MM.1S (cell line): ENCODE measurements around the gene ADCY10.

ENCODE experiments used
- DNase-seq: peaks from one replicate; pipeline ENCODE4 v3.0.0-alpha.2; 2015
- H2AFZ ChIP-seq: fragments of 300-600 bp; sonication (generic); 2 replicates; pipeline ENCODE4 v1.6.0; 2016; ENCODE audit warnings: antibody characterized with exemption, low read length
- H3F3A ChIP-seq: fragments of 300-600 bp; sonication (generic); 2 replicates; pipeline ENCODE4 v1.6.1; 2016; ENCODE audit warnings: mild to moderate bottlenecking, antibody characterized with exemption, low read length, moderate library complexity, mixed read lengths; ENCODE audit not compliant: insufficient read depth
- H3K27ac ChIP-seq: fragments of 300-600 bp; sonication (generic); 2 replicates; pipeline ENCODE4 v1.5.1; 2016; ENCODE audit warnings: mild to moderate bottlenecking, low read length
- H3K27me3 ChIP-seq: fragments of 300-600 bp; sonication (generic); replicated peaks from 2 replicates; pipeline ENCODE4 v1.6.0; 2016; ENCODE audit warnings: low read length; ENCODE audit not compliant: insufficient read depth
- H3K36me3 ChIP-seq: fragments of 300-600 bp; sonication (generic); replicated peaks from 2 replicates; pipeline ENCODE4 v1.6.1; 2016; ENCODE audit warnings: mild to moderate bottlenecking, low read length, mixed read lengths; ENCODE audit not compliant: insufficient read depth
- H3K4me1 ChIP-seq: fragments of 300-600 bp; sonication (generic); 2 replicates; pipeline ENCODE4 v1.6.1; 2016; ENCODE audit warnings: low read length, mixed read lengths
- H3K4me2 ChIP-seq: fragments of 300-600 bp; sonication (generic); 2 replicates; pipeline ENCODE4 v1.6.0; 2016; ENCODE audit warnings: low read depth, low read length
- H3K4me3 ChIP-seq: fragments of 300-600 bp; sonication (generic); 2 replicates; pipeline ENCODE4 v1.5.1; 2016; ENCODE audit warnings: low read length, mixed read lengths
- H3K79me2 ChIP-seq: fragments of 300-600 bp; sonication (generic); 2 replicates; pipeline ENCODE4 v1.6.1; 2016; ENCODE audit warnings: mixed run types, low read length, mixed read lengths
- H3K9ac ChIP-seq: fragments of 300-600 bp; sonication (generic); 2 replicates; pipeline ENCODE4 v1.6.1; 2016; ENCODE audit warnings: low read length, mixed read lengths
- H3K9me2 ChIP-seq: fragments of 300-600 bp; sonication (generic); replicated peaks from 2 replicates; pipeline ENCODE4 v1.6.1; 2016; ENCODE audit warnings: mild to moderate bottlenecking, low read length, mixed read lengths; ENCODE audit not compliant: insufficient read depth
- H3K9me3 ChIP-seq: fragments of 300-600 bp; sonication (generic); replicated peaks from 2 replicates; pipeline ENCODE4 v1.6.1; 2016; ENCODE audit warnings: mild to moderate bottlenecking, low read length, mixed read lengths; ENCODE audit not compliant: insufficient read depth
- H4K20me1 ChIP-seq: fragments of 300-600 bp; sonication (generic); 2 replicates; pipeline ENCODE4 v1.6.1; 2016; ENCODE audit warnings: mild to moderate bottlenecking, low read length, moderate library complexity, mixed read lengths; ENCODE audit not compliant: insufficient read depth
- EZH2 ChIP-seq: fragments of 300-600 bp; sonication (generic); optimal IDR thresholded peaks from 2 replicates; pipeline ENCODE3; 2017; ENCODE audit warnings: low read depth, mild to moderate bottlenecking, antibody characterized with exemption, low read length, mixed read lengths
- EZH2phosphoT487 ChIP-seq: fragments of 300-600 bp; sonication (generic); IDR thresholded peaks from 2 replicates; pipeline ENCODE4 v1.6.1; 2018; ENCODE audit warnings: antibody characterized with exemption, low read length
- TF ChIP-seq, protein P1 (sequence below): fragments of 300-600 bp; sonication (generic); IDR thresholded peaks from 2 replicates; pipeline ENCODE4 v1.5.1; 2016; ENCODE audit warnings: antibody characterized with exemption, low read length, mixed read lengths

The ADCY10 gene

DNA sequence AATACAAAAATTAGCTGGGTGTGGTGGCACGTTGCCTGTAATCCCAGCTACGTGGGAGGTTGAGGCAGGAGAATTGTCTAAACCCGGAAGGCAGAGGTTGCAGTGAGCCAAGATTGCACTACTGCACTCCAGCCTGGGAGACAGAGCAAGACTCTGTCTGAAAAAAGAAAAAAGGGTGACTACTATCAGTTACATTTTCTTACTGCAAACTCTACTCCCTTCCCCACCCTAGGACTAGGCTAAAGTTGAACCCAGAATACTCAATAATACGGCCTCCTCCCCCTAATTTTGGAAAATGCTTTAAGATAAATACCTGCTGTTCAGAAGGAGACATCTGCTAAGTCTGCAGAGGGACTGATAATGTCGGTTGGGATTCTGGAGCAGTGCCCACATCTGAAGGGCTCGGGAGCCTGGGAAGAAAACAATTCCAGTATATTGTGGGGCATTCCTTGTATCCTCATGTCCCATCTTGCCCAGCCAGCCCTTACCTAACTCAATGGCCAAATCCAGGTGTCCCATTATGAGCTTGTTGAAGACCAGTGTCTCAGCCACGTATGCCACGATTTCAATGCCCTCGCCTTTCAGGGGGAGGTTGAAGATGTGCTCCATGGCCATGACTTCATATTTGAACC, 89.7 kb downstream of the ADCY10 start:
- no peaks in the 10 kb centered on the region for H3K9me3 ChIP-seq
- no peak overlapping the region for H3K27ac ChIP-seq
- no peaks in the 10 kb centered on the region for H3K9me2 ChIP-seq
- H3F3A ChIP-seq, result no peaks in the 10 kb centered on the region
- H3K9ac ChIP-seq, result no peak overlapping the region
- H4K20me1 ChIP-seq, result no peaks in the 10 kb centered on the region
- no peak for DNase-seq
- H3K4me1 ChIP-seq, result no peaks in the 10 kb centered on the region
- no peak overlapping the region for H3K4me2 ChIP-seq
- H3K27me3 ChIP-seq, result no peaks in the 10 kb centered on the region
- no peaks in the 10 kb centered on the region for H3K36me3 ChIP-seq
- TF ChIP-seq EZH2phosphoT487 (no peak), EZH2 (no peak)
- TF ChIP-seq, protein P1, sequence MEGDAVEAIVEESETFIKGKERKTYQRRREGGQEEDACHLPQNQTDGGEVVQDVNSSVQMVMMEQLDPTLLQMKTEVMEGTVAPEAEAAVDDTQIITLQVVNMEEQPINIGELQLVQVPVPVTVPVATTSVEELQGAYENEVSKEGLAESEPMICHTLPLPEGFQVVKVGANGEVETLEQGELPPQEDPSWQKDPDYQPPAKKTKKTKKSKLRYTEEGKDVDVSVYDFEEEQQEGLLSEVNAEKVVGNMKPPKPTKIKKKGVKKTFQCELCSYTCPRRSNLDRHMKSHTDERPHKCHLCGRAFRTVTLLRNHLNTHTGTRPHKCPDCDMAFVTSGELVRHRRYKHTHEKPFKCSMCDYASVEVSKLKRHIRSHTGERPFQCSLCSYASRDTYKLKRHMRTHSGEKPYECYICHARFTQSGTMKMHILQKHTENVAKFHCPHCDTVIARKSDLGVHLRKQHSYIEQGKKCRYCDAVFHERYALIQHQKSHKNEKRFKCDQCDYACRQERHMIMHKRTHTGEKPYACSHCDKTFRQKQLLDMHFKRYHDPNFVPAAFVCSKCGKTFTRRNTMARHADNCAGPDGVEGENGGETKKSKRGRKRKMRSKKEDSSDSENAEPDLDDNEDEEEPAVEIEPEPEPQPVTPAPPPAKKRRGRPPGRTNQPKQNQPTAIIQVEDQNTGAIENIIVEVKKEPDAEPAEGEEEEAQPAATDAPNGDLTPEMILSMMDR, result no peak
- H3K79me2 ChIP-seq, result no peaks in the 10 kb centered on the region
- no peak overlapping the region for H3K4me3 ChIP-seq
- no peak overlapping the region for H2AFZ ChIP-seq

GRCh38 chr1:167821969-167822685, 91.8 kb downstream of the ADCY10 start:
- no peak overlapping the region for H3K4me2 ChIP-seq
- no peak for DNase-seq
- H3K9me2 ChIP-seq, result no peaks in the 10 kb centered on the region
- no peak overlapping the region for H3K4me3 ChIP-seq
- H3K9me3 ChIP-seq, result no peaks in the 10 kb centered on the region
- H3K9ac ChIP-seq, result no peak overlapping the region
- no peak overlapping the region for H3K27ac ChIP-seq
- H3K4me1 ChIP-seq, result no peaks in the 10 kb centered on the region
- no peaks in the 10 kb centered on the region for H3F3A ChIP-seq
- H2AFZ ChIP-seq, result no peak overlapping the region
- no peaks in the 10 kb centered on the region for H3K79me2 ChIP-seq
- TF ChIP-seq EZH2phosphoT487 (no peak), EZH2 (no peak)
- TF ChIP-seq, protein P1, result no peak
- no peaks in the 10 kb centered on the region for H3K27me3 ChIP-seq
- H3K36me3 ChIP-seq, result no peaks in the 10 kb centered on the region
- H4K20me1 ChIP-seq, result no peaks in the 10 kb centered on the region

DNA sequence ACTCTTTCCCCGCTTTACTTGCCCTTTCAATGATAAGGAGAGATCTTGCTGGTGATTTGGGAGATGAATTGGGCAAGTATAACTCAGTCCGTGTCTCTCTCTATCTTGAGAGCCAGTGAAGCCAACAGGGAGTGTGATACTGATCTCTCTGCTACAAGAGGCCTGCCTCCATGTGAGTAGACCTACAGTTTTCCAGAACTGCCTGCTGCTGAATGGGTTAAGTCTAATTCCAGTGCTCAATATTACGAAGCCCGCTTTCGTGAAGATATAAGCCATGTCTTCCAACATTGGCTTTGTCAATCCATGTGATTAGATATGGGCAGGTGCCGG, 92.6 kb downstream of the ADCY10 start:
- Histone ChIP-seq H4K20me1 (no peaks in the 10 kb centered on the region), H3K4me1 (no peaks in the 10 kb centered on the region), H3K4me3 (no peak overlapping the region), H3K27me3 (no peaks in the 10 kb centered on the region), H3K9me3 (no peaks in the 10 kb centered on the region), H2AFZ (no peak overlapping the region), H3K27ac (no peak overlapping the region), H3K36me3 (no peaks in the 10 kb centered on the region), H3F3A (no peaks in the 10 kb centered on the region), H3K9ac (no peak overlapping the region), H3K4me2 (no peak overlapping the region), H3K9me2 (no peaks in the 10 kb centered on the region), H3K79me2 (no peaks in the 10 kb centered on the region)
- TF ChIP-seq, protein P1, result no peak
- TF ChIP-seq EZH2, result no peak
- TF ChIP-seq EZH2phosphoT487, result no peak
- no peak for DNase-seq
